ENCODE data around the gene MSRB1. TPM values are rescaled to one million over a fixed set of nuclear protein-coding genes. Genes with fewer than 3 reads are reported as not detected.

MSRB1 gene
- total RNA-seq, 1 donor from 2014 or later: 28.8 TPM

- no peak for DNase-seq
- ATAC-seq: peak; percentile 15
- no peaks in the 10 kb centered on the region for H3K9me3 ChIP-seq
- no peak for TF ChIP-seq CTCF (IDR thresholded peaks at IDR 0.05)
- H3K4me3 ChIP-seq: no peak overlapping the region
- peaks cover 19% of the 10 kb centered on the region for H3K4me1 ChIP-seq
- H3K27me3 ChIP-seq: no peaks in the 10 kb centered on the region
- peaks cover 28% of the 10 kb centered on the region for H3K36me3 ChIP-seq
- peak overlapping the region; percentile 36 for H3K27ac ChIP-seq
- intact Hi-C loops (cut with DNase I): no loop called here
Observed at GRCh38 chr16:1938316-1938715, 4.7 kb downstream of the MSRB1 start.

GRCh38 chr16:1936945-1937479 is 6.0 kb downstream of the MSRB1 start:
- Histone ChIP-seq H3K27ac (no peak overlapping the region), H3K27me3 (no peaks in the 10 kb centered on the region), H3K4me3 (no peak overlapping the region), H3K36me3 (peaks cover 28% of the 10 kb centered on the region), H3K9me3 (no peaks in the 10 kb centered on the region), H3K4me1 (peaks cover 13% of the 10 kb centered on the region)
- DNase-seq (no peak), ATAC-seq (no peak)
- no peak for TF ChIP-seq CTCF (IDR thresholded peaks at IDR 0.05)
- intact Hi-C loops (cut with DNase I): no loop called here

- intact Hi-C loops (cut with DNase I): no loop called here
- Histone ChIP-seq H3K36me3 (peaks cover 4% of the 10 kb centered on the region), H3K9me3 (no peaks in the 10 kb centered on the region), H3K4me1 (no peaks in the 10 kb centered on the region), H3K4me3 (no peak overlapping the region), H3K27ac (no peak overlapping the region), H3K27me3 (no peaks in the 10 kb centered on the region)
- no peak for TF ChIP-seq CTCF (IDR thresholded peaks at IDR 0.05)
- DNase-seq (peak; percentile 51), ATAC-seq (no peak)
Observed at GRCh38 chr16:1933097-1933661, 9.8 kb downstream of the MSRB1 start.

- intact Hi-C loops (cut with DNase I): no loop called here
- Histone ChIP-seq H3K4me3 (no peak overlapping the region), H3K27me3 (no peaks in the 10 kb centered on the region), H3K36me3 (no peaks in the 10 kb centered on the region), H3K9me3 (no peaks in the 10 kb centered on the region), H3K27ac (no peak overlapping the region), H3K4me1 (no peaks in the 10 kb centered on the region)
- ATAC-seq (no peak), DNase-seq (no peak)
- no peak for TF ChIP-seq CTCF (IDR thresholded peaks at IDR 0.05)
Observed at GRCh38 chr16:1932050-1933028, 10.7 kb downstream of the MSRB1 start.

GRCh38 chr16:1930338-1930720 is 12.7 kb downstream of the MSRB1 start:
- Histone ChIP-seq H3K4me3 (no peak overlapping the region), H3K27ac (no peak overlapping the region), H3K27me3 (no peaks in the 10 kb centered on the region), H3K9me3 (no peaks in the 10 kb centered on the region), H3K36me3 (no peaks in the 10 kb centered on the region), H3K4me1 (no peaks in the 10 kb centered on the region)
- DNase-seq: no peak
- TF ChIP-seq CTCF (IDR thresholded peaks at IDR 0.05): no peak
- no peak for ATAC-seq
- intact Hi-C loops (cut with DNase I): no loop called here
